B cell (primary cell): ENCODE data around the gene TGM3. TPM values are rescaled to one million over a fixed set of nuclear protein-coding genes. Genes with fewer than 3 reads are reported as not detected.

ENCODE experiments used
- ATAC-seq: fragments of 200-7000 bp; cut with Tn5 transposase; one replicate; pipeline ENCODE4 v1.10.0; 2021; ENCODE audit warnings: low read depth, mild to moderate bottlenecking, moderate number of reproducible peaks, moderate library complexity
- CTCF ChIA-PET: fragments of 350-600 bp; sonication (Branson Sonifier 250); formaldehyde crosslinking; loops from one replicate; lab custom pipeline; 2021; ENCODE audit warnings: antibody characterized with exemption, inconsistent platforms; lab: Charles Lee
- POLR2A ChIA-PET: fragments of 350-600 bp; sonication (Branson Sonifier 250); formaldehyde crosslinking; loops from one replicate; lab custom pipeline; 2021; ENCODE audit warnings: antibody characterized with exemption; lab: Charles Lee
- DNase-seq: peaks from one replicate; pipeline ENCODE4 v3.0.0; 2013
- H2AFZ ChIP-seq: 2 replicates; pipeline ENCODE4 v1.6.1; 2012; ENCODE audit warnings: mild to moderate bottlenecking, low read depth, low read length; ENCODE audit not compliant: insufficient read depth, poor library complexity, severe bottlenecking
- H3K27ac ChIP-seq, 2 donors: 1 replicate in 1 of 2; 2 replicates in 1 of 2; pipeline ENCODE4 v1.5.1; 2012 to 2013; ENCODE audit warnings: low read length in 2 of 2, mild to moderate bottlenecking in 2 of 2, moderate library complexity in 1 of 2
- H3K27me3 ChIP-seq, 4 experiments: fragments of 200-600 bp in 1 of 4; sonication (generic) in 1 of 4; replicated peaks in 1 of 4; 1 replicate in 2 of 4; 2 replicates in 2 of 4; pipeline versions ENCODE4 v1.6.1 to v1.7.0; 2013 to 2016; ENCODE audit warnings: low read length in 3 of 4, mild to moderate bottlenecking in 2 of 4, mixed read lengths in 1 of 4, moderate library complexity in 1 of 4; ENCODE audit not compliant: insufficient read depth in 4 of 4, control insufficient read depth in 3 of 4; ENCODE audit errors: control extremely low read depth in 1 of 4
- H3K36me3 ChIP-seq, 2 experiments: replicated peaks in 1 of 2; 1 replicate in 1 of 2; 2 replicates in 1 of 2; pipeline versions ENCODE4 v1.6.1 to v1.7.1; 2013; ENCODE audit warnings: low read length in 1 of 2; ENCODE audit not compliant: insufficient read depth in 2 of 2, control insufficient read depth in 1 of 2; ENCODE audit errors: control extremely low read depth in 1 of 2, extremely low read depth in 1 of 2
- H3K4me1 ChIP-seq, 2 donors: fragments of 200-600 bp in 1 of 2; sonication (generic) in 1 of 2; 1 replicate in 1 of 2; 2 replicates in 1 of 2; pipeline versions ENCODE4 v1.5.1 to v1.6.1; 2013 to 2017; ENCODE audit warnings: low read length in 2 of 2; ENCODE audit not compliant: control insufficient read depth in 2 of 2, insufficient read depth in 2 of 2
- H3K4me2 ChIP-seq: replicated peaks from 2 replicates; pipeline ENCODE3; 2012; ENCODE audit warnings: mild to moderate bottlenecking, low read depth, low read length; ENCODE audit not compliant: poor library complexity, severe bottlenecking
- H3K4me3 ChIP-seq, 5 experiments: fragments of 200-600 bp in 1 of 5; sonication (generic) in 1 of 5; 1 replicate in 3 of 5; 2 replicates in 2 of 5; pipeline versions ENCODE4 v1.5.1 to v1.7.0; 2011 to 2016; ENCODE audit warnings: low read length in 4 of 5, mild to moderate bottlenecking in 4 of 5, low read depth in 2 of 5, control low read depth in 1 of 5, moderate library complexity in 1 of 5; ENCODE audit not compliant: insufficient read depth in 1 of 5; ENCODE audit errors: control extremely low read depth in 1 of 5, extremely low read depth in 1 of 5
- H3K79me2 ChIP-seq: fragments of 200-600 bp; sonication (generic); one replicate; pipeline ENCODE4 v1.6.0; 2016; ENCODE audit warnings: low read length; ENCODE audit not compliant: control insufficient read depth, insufficient read depth
- H3K9ac ChIP-seq: fragments of 200-600 bp; sonication (generic); 2 replicates; pipeline ENCODE4 v1.6.1; 2017; ENCODE audit warnings: mild to moderate bottlenecking, low read length, moderate library complexity
- H3K9me3 ChIP-seq, 3 donors: one replicate each; pipeline versions ENCODE4 v1.6.1 to v1.7.1; 2013; ENCODE audit warnings: low read length in 2 of 3; ENCODE audit not compliant: control insufficient read depth in 2 of 3, insufficient read depth in 1 of 3; ENCODE audit errors: control extremely low read depth in 1 of 3
- H4K20me1 ChIP-seq: 2 replicates; pipeline ENCODE4 v1.6.0; 2012; ENCODE audit warnings: mild to moderate bottlenecking, low read length; ENCODE audit not compliant: insufficient read depth, control insufficient read depth, poor library complexity, severe bottlenecking
- H3K27ac Mint-ChIP-seq: one replicate; pipeline ENCODE4 v1.8.0; 2021; ENCODE audit warnings: mixed read lengths
- H3K27me3 Mint-ChIP-seq: one replicate; pipeline ENCODE4 v1.8.0; 2021; ENCODE audit warnings: mixed read lengths
- H3K4me1 Mint-ChIP-seq: one replicate; pipeline ENCODE4 v1.8.0; 2021; ENCODE audit warnings: mixed read lengths
- H3K4me3 Mint-ChIP-seq: one replicate; pipeline ENCODE4 v1.8.0; 2021; ENCODE audit warnings: mixed read lengths
- H3K9me3 Mint-ChIP-seq: one replicate; pipeline ENCODE4 v1.8.0; 2022; ENCODE audit warnings: mixed read lengths; ENCODE audit not compliant: insufficient read depth
- EZH2 ChIP-seq: IDR thresholded peaks from 2 replicates; pipeline ENCODE4 v1.6.1; 2012; ENCODE audit warnings: borderline replicate concordance, low read depth, mild to moderate bottlenecking, moderate library complexity, low read length; ENCODE audit not compliant: insufficient read depth, poor library complexity, severe bottlenecking
- WGBS: methylation state at CpG from one replicate; pipeline ENCODE4 v1.1.5; 2013; ENCODE audit warnings: missing lambda C conversion rate; ENCODE audit not compliant: insufficient coverage; 5-methylcytosine and 5-hydroxymethylcytosine counted together
- intact Hi-C: fragments of 100-400 bp; cut with micrococcal nuclease; formaldehyde crosslinking; loops from one replicate; pipeline ENCODE4 v1.10.0; 2022
- polyA plus RNA-seq: library from polyadenylated mRNA; depleted of rRNA; stranded (reverse); fragments of >200 nt; gene quantifications from 2 replicates; pipeline ENCODE4 v1.2.3, GENCODE V29; 2012
- total RNA-seq, 2 donors: library from RNA; stranded (reverse); fragments of 120-200 nt in 1 of 2; gene quantifications; 1 replicate in 1 of 2; 2 replicates in 1 of 2; pipeline versions ENCODE4 v1.2.3 to v1.2.4, GENCODE V29; 2013 to 2022
- TF ChIP-seq, protein P1 (sequence below): fragments of 200-600 bp; IDR thresholded peaks from one replicate; pipeline ENCODE4 v1.8.0; 2022; ENCODE audit warnings: antibody characterized with exemption, mild to moderate bottlenecking

The TGM3 gene
- total and polyA plus RNA-seq, 2 donors (not counting 1 experiment from before 2014, with no cell fraction given): not detected

DNA sequence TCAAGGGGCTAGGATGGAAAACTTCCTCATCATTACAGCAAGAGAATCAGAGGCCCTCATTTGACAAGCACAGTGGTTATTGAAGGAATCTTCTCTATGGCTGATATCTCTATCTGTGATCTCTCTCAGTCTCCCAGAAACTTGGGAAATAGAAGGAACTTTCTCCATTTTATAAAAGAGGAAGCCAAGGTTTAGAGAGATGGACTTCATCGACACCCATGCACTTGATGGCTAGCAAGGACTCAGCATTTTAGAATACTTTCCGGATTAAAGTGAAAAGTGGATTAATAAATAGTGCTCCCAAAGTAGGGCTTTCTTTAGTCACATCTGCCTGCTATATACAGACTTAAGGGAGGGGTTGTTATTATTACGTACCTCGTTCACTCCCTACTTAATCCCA lies 34.2 kb upstream of the TGM3 start:
- peaks cover 31% of the 10 kb centered on the region for H3K27me3 Mint-ChIP-seq
- TF ChIP-seq EZH2: no peak
- TF ChIP-seq, protein P1, sequence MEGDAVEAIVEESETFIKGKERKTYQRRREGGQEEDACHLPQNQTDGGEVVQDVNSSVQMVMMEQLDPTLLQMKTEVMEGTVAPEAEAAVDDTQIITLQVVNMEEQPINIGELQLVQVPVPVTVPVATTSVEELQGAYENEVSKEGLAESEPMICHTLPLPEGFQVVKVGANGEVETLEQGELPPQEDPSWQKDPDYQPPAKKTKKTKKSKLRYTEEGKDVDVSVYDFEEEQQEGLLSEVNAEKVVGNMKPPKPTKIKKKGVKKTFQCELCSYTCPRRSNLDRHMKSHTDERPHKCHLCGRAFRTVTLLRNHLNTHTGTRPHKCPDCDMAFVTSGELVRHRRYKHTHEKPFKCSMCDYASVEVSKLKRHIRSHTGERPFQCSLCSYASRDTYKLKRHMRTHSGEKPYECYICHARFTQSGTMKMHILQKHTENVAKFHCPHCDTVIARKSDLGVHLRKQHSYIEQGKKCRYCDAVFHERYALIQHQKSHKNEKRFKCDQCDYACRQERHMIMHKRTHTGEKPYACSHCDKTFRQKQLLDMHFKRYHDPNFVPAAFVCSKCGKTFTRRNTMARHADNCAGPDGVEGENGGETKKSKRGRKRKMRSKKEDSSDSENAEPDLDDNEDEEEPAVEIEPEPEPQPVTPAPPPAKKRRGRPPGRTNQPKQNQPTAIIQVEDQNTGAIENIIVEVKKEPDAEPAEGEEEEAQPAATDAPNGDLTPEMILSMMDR: no peak
- H3K9me3 Mint-ChIP-seq: no peaks in the 10 kb centered on the region
- Histone ChIP-seq H3K36me3 (no peaks in the 10 kb centered on the region), H3K27ac (no peak overlapping the region), H3K79me2 (no peaks in the 10 kb centered on the region), H4K20me1 (no peaks in the 10 kb centered on the region), H3K27me3 (peaks cover 0 to 8% (median 0%) of the 10 kb centered on the region in 4 experiments), H3K4me2 (no peak overlapping the region), H3K9ac (no peak overlapping the region), H2AFZ (no peak overlapping the region), H3K4me1 (no peaks in the 10 kb centered on the region), H3K4me3 (no peak overlapping the region), H3K9me3 (no peaks in the 10 kb centered on the region)
- WGBS: no CpG with 5 or more reads among the region's 4 CpGs
- H3K27ac Mint-ChIP-seq: no peak overlapping the region
- H3K4me3 Mint-ChIP-seq: no peak overlapping the region
- intact Hi-C loops: no loop called here
- DNase-seq (no peak), ATAC-seq (no peak)
- ChIA-PET POLR2A (no interaction called here), CTCF (no interaction called here)
- H3K4me1 Mint-ChIP-seq: no peaks in the 10 kb centered on the region

DNA sequence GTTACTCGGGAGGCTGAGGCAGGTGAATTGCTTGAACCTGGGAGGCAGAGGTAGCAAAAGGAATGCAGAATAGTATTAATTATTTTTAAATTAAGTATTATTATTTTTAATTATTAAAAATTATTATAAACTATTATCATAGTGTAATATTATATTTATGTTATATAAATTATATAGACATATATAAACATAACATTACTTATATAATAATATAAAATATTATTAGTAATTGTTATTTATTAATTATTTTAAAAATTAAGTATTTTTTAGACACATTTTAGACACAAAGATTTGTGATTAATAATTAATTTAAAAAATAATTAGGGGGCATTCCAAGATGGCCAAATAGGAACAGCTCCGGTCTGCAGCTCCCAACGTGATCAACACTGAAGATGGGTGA lies 31.7 kb upstream of the TGM3 start:
- Mint-ChIP-seq H3K27me3 (peaks cover 34% of the 10 kb centered on the region), H3K9me3 (no peaks in the 10 kb centered on the region)
- POLR2A ChIA-PET: no interaction called here

More for the DNA sequence above, 31.7 kb upstream of the TGM3 start:
- Histone ChIP-seq H2AFZ (no peak overlapping the region), H3K4me3 (no peak overlapping the region), H3K27me3 (peaks cover 0 to 5% (median 0%) of the 10 kb centered on the region in 4 experiments), H3K79me2 (no peaks in the 10 kb centered on the region), H3K27ac (no peak overlapping the region), H3K36me3 (no peaks in the 10 kb centered on the region), H3K4me2 (no peak overlapping the region), H3K4me1 (no peaks in the 10 kb centered on the region), H4K20me1 (no peaks in the 10 kb centered on the region), H3K9me3 (no peaks in the 10 kb centered on the region), H3K9ac (no peak overlapping the region)
- no peak overlapping the region for H3K27ac Mint-ChIP-seq
- TF ChIP-seq, protein P1: no peak
- no peak for TF ChIP-seq EZH2
- CTCF ChIA-PET: no interaction called here
- ATAC-seq: no peak
- no peaks in the 10 kb centered on the region for H3K4me1 Mint-ChIP-seq
- no peak for DNase-seq
- 95% methylated on average over 2 of the region's 3 CpGs for WGBS
- intact Hi-C loops: no loop called here
- no peak overlapping the region for H3K4me3 Mint-ChIP-seq
